Fibroblast of lung (primary cell): ENCODE measurements around the gene KLHL26. TPM values are rescaled to one million over a fixed set of nuclear protein-coding genes. Genes with fewer than 3 reads are reported as not detected.

Experiments
- DNase-seq, 2 donors: peaks; one replicate each; pipeline versions ENCODE4 v3.0.0 to v3.0.0-alpha.2; 2010; ENCODE audit warnings: low read depth in 2 of 2
- H2AFZ ChIP-seq: 2 replicates; pipeline ENCODE4 v1.5.1; 2012; ENCODE audit warnings: low read length, control low read depth, inconsistent platforms
- H3K27ac ChIP-seq: 2 replicates; pipeline ENCODE4 v1.5.1; 2011; ENCODE audit warnings: low read length, control low read depth; ENCODE audit not compliant: insufficient read depth
- H3K27me3 ChIP-seq: 2 replicates; pipeline ENCODE4 v1.5.1; 2011; ENCODE audit warnings: mild to moderate bottlenecking, low read length; ENCODE audit not compliant: control insufficient read depth, insufficient read depth
- H3K36me3 ChIP-seq: 2 replicates; pipeline ENCODE4 v1.5.1; 2011; ENCODE audit warnings: low read length; ENCODE audit not compliant: control insufficient read depth, insufficient read depth
- H3K4me1 ChIP-seq: 2 replicates; pipeline ENCODE4 v1.5.1; 2011; ENCODE audit warnings: low read length; ENCODE audit not compliant: control insufficient read depth, insufficient read depth; ENCODE audit errors: extremely low read depth
- H3K4me2 ChIP-seq: 2 replicates; pipeline ENCODE4 v1.5.1; 2011; ENCODE audit warnings: low read length, control low read depth; ENCODE audit not compliant: insufficient read depth; ENCODE audit errors: extremely low read depth
- H3K4me3 ChIP-seq, 4 experiments: fragments of 200-600 bp in 1 of 4; sonication (generic) in 1 of 4; replicated peaks in 1 of 4; 2 replicates each; pipeline ENCODE4 v1.5.1; 2011 to 2016; ENCODE audit warnings: low read length in 4 of 4, low read depth in 3 of 4, mild to moderate bottlenecking in 3 of 4, control low read depth in 2 of 4, inconsistent platforms in 1 of 4, mixed read lengths in 1 of 4; ENCODE audit not compliant: insufficient read depth in 1 of 4; ENCODE audit errors: control extremely low read depth in 1 of 4
- H3K79me2 ChIP-seq: 2 replicates; pipeline ENCODE4 v1.5.1; 2012; ENCODE audit warnings: mild to moderate bottlenecking, low read length, inconsistent platforms; ENCODE audit not compliant: control insufficient read depth, insufficient read depth
- H3K9ac ChIP-seq: 2 replicates; pipeline ENCODE4 v1.5.1; 2011; ENCODE audit warnings: mild to moderate bottlenecking, low read length, control low read depth; ENCODE audit not compliant: insufficient read depth
- H3K9me3 ChIP-seq: 2 replicates; pipeline ENCODE4 v1.5.1; 2012; ENCODE audit warnings: low read depth, low read length; ENCODE audit not compliant: control insufficient read depth, insufficient read depth
- H4K20me1 ChIP-seq: 2 replicates; pipeline ENCODE4 v1.5.1; 2011; ENCODE audit warnings: low read length; ENCODE audit not compliant: control insufficient read depth, insufficient read depth; ENCODE audit errors: extremely low read depth
- CTCF ChIP-seq, 2 donors: IDR thresholded peaks in 1 of 2; conservative IDR thresholded peaks in 1 of 2; 1 replicate in 1 of 2; 2 replicates in 1 of 2; pipeline ENCODE4 v1.5.1; 2011 to 2012; ENCODE audit warnings: low read length in 2 of 2, control low read depth in 1 of 2, inconsistent platforms in 1 of 2, low read depth in 1 of 2, mild to moderate bottlenecking in 1 of 2
- EZH2 ChIP-seq: IDR thresholded peaks from 2 replicates; pipeline ENCODE4 v1.5.1; 2012; ENCODE audit warnings: low read length, control low read depth, mild to moderate bottlenecking; ENCODE audit errors: missing control alignments
- polyA plus RNA-seq, 2 donors: library from polyadenylated mRNA; depleted of rRNA in 1 of 2; stranded (reverse) in 1 of 2; unstranded in 1 of 2; fragments of >200 nt; gene quantifications; 2 replicates each; pipeline ENCODE4 v1.2.1, GENCODE V29; 2011 to 2012; ENCODE audit warnings: missing spikeins in 1 of 2
- total RNA-seq: library from RNA; depleted of rRNA; stranded (reverse); fragments of >200 nt; gene quantifications from 2 replicates; pipeline ENCODE4 v1.2.1, GENCODE V29; 2014

Gene KLHL26
- total and polyA plus RNA-seq, 2 donors (not counting 1 experiment from before 2014, with no cell fraction given), result 1.4 to 3.5 TPM

- H3K36me3 ChIP-seq, result no peaks in the 10 kb centered on the region
- H3K9me3 ChIP-seq, result no peaks in the 10 kb centered on the region
- H4K20me1 ChIP-seq, result no peaks in the 10 kb centered on the region
- H3K27ac ChIP-seq, result no peak overlapping the region
- H2AFZ ChIP-seq, result no peak overlapping the region
- TF ChIP-seq EZH2, result no peak
- no peak for TF ChIP-seq CTCF (conservative IDR thresholded peaks at IDR 0.05 in 1 of 2, IDR thresholded peaks at IDR 0.05 in 1 of 2; ENCODE audit: low read depth in 1 of 2, low read length in 2 of 2)
- H3K27me3 ChIP-seq, result no peaks in the 10 kb centered on the region
- no peak overlapping the region for H3K9ac ChIP-seq
- peak in 1 of 2 donors; percentile 49 for DNase-seq
- no peak overlapping the region for H3K4me2 ChIP-seq
- peaks cover 11% of the 10 kb centered on the region for H3K4me1 ChIP-seq
- no peak overlapping the region for H3K4me3 ChIP-seq
- no peaks in the 10 kb centered on the region for H3K79me2 ChIP-seq
Observed at GRCh38 chr19:18644196-18645034, 7.6 kb downstream of the KLHL26 start.

DNA sequence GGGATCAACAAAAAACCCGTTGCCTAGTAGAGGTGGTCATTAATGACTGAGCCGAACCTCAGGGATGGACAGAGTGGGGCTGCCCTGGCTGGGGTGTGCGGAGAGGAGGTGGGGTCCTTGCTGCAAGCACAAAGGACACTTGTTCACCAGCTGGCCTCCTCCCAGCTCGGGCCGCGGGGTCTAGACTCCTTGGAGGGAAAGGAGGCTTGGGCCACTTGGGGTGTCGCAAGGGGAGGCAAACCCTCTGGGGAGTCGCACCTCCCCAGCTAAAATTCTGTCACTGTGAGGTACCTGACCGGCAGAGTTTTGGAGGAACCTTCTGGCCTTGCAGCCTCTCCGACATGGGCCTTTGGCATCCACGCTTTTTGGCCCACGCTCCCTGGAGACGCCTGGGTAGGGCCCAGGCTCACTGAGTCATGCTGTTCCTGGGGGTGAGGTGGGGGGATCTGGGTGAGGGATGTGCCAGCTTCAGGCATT, 8.2 kb downstream of the KLHL26 start:
- Histone ChIP-seq H3K27ac (no peak overlapping the region), H3K4me1 (peaks cover 16% of the 10 kb centered on the region), H2AFZ (no peak overlapping the region), H3K4me3 (no peak overlapping the region), H4K20me1 (no peaks in the 10 kb centered on the region), H3K27me3 (no peaks in the 10 kb centered on the region), H3K36me3 (no peaks in the 10 kb centered on the region), H3K4me2 (no peak overlapping the region), H3K9ac (no peak overlapping the region), H3K79me2 (no peaks in the 10 kb centered on the region), H3K9me3 (no peaks in the 10 kb centered on the region)
- TF ChIP-seq CTCF (conservative IDR thresholded peaks at IDR 0.05 in 1 of 2, IDR thresholded peaks at IDR 0.05 in 1 of 2; ENCODE audit: low read depth in 1 of 2, low read length in 2 of 2), result no peak
- no peak for TF ChIP-seq EZH2
- DNase-seq, result peak in 1 of 2 donors; percentile 39

DNA sequence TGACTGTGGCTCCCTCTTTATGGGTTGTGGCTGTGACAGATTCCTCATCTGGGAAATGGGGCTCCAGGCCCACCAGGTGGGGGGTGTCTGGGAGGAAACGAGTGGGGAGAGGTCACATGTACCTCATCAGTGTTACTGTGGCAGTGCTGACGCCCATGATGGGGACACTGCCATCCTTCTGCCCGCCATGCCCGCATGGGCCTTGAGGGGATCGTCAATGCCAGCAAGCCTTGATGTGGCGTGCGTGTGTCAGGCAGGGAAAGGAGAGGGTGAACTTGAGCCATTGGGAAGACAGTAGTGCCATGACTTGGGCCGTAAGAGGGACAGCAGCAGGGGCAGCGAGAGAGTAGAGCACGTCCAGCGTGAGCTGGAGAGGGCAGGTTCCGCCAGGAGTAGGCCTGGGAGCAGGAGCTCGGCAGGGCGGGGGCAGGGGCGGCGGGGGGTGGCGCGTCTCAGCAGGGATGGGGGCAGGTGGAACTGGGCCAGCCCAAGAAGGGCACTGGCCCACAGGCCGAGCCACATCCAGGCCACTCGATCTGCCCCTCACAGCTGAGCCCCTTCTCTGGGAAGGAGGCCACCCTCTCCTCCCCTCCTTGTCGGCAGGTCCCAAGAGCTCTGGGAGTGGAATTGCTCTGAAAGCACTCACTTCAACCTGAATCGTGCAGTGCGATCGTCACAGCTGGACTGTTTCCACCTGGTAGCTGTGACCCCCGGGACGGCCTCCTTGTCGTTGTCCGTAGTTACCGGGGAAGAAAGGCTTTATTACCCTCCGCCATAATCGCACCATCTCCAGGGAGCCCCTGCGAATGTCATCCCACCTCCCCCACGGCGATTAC, 9.9 kb downstream of the KLHL26 start:
- Histone ChIP-seq H3K79me2 (no peaks in the 10 kb centered on the region), H3K9ac (no peak overlapping the region), H3K4me3 (no peak overlapping the region), H3K9me3 (no peaks in the 10 kb centered on the region), H3K4me1 (peaks cover 27% of the 10 kb centered on the region), H3K27me3 (no peaks in the 10 kb centered on the region), H3K27ac (no peak overlapping the region), H4K20me1 (no peaks in the 10 kb centered on the region), H2AFZ (no peak overlapping the region), H3K36me3 (no peaks in the 10 kb centered on the region), H3K4me2 (no peak overlapping the region)
- TF ChIP-seq CTCF (conservative IDR thresholded peaks at IDR 0.05 in 1 of 2, IDR thresholded peaks at IDR 0.05 in 1 of 2; ENCODE audit: low read depth in 1 of 2, low read length in 2 of 2) (no peak), EZH2 (no peak)
- no peak for DNase-seq
